SK-N-MC (cell line): ENCODE data around the gene NOVA2.

ENCODE experiments used
- EZH2 ChIP-seq: fragments of 200-600 bp; sonication (generic); IDR thresholded peaks from one replicate; pipeline ENCODE4 v1.6.1; 2017; ENCODE audit warnings: antibody characterized with exemption
- FOXP2 ChIP-seq: optimal IDR thresholded peaks from 2 replicates; pipeline ENCODE3; 2011; ENCODE audit warnings: mild to moderate bottlenecking, moderate library complexity; ENCODE audit not compliant: insufficient read depth; ENCODE audit errors: extremely low read length, control extremely low read depth
- POLR2AphosphoS5 ChIP-seq: IDR thresholded peaks from 2 replicates; pipeline ENCODE4 v1.6.1; 2012; ENCODE audit warnings: mild to moderate bottlenecking, low read depth, low read length, borderline replicate concordance

DNA sequence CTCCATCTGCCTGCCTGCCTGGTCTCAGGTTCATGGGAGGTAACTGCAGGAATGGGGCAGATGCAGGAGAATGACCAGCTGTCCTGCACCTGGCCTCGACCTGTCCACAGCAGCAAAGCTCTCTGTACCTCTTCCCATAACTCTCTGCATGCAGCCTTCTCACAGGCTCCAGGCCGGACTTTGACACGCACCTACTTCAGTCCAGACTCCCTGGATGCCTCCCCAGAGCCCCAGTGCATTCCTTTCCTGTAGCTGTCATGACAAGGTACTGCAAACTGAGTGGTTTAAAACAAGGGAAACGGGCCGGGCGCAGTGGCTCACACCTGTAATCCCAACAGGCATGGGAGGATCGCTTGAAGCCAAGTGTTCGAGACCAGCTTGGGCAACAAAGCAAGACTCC is 62.4 kb downstream of the NOVA2 start:
- TF ChIP-seq EZH2 (no peak), POLR2AphosphoS5 (no peak), FOXP2 (no peak)
